ENCODE results near the gene RRP7A. TPM values are rescaled to one million over a fixed set of nuclear protein-coding genes. Genes with fewer than 3 reads are reported as not detected.
"Not testable (repeated sequence)": the region's sequence is repeated elsewhere in the genome, so short reads cannot be mapped to it uniquely, and the experiment has no call there.

The RRP7A gene
- polyA plus RNA-seq, 12 donors, result 13.3 to 33.3 (median 22.8) TPM; not detected in 1

GRCh38 chr22:42508327-42508974, 11.1 kb downstream of the RRP7A start:
- DNase-seq, result not testable (repeated sequence)

GRCh38 chr22:42500836-42501179, 18.8 kb downstream of the RRP7A start:
- no peak for DNase-seq

- peak; percentile 32 for DNase-seq
Observed at GRCh38 chr22:42500161-42500835, 19.3 kb downstream of the RRP7A start.

- not testable (repeated sequence) for DNase-seq
Observed at GRCh38 chr22:42499773-42500160, 19.8 kb downstream of the RRP7A start.

GRCh38 chr22:42495533-42496141, 24.0 kb downstream of the RRP7A start:
- DNase-seq, result not testable (repeated sequence)

GRCh38 chr22:42493393-42493792, 26.2 kb downstream of the RRP7A start:
- no peak for DNase-seq

GRCh38 chr22:42492323-42492690, 27.3 kb downstream of the RRP7A start:
- DNase-seq, result no peak

- DNase-seq, result no peak
Observed at GRCh38 chr22:42490243-42490832, 29.3 kb downstream of the RRP7A start.

GRCh38 chr22:42489000-42489399, 30.6 kb downstream of the RRP7A start:
- DNase-seq, result no peak

- DNase-seq, result no peak
Observed at GRCh38 chr22:42484506-42484905, 35.1 kb downstream of the RRP7A start.

- DNase-seq, result not testable (repeated sequence)
Observed at GRCh38 chr22:42483610-42484223, 35.9 kb downstream of the RRP7A start.

GRCh38 chr22:42475122-42475521, 44.5 kb downstream of the RRP7A start:
- DNase-seq, result no peak

GRCh38 chr22:42473484-42474193, 46.0 kb downstream of the RRP7A start:
- DNase-seq, result peak; percentile 17

GRCh38 chr22:42472671-42473070, 46.9 kb downstream of the RRP7A start:
- DNase-seq, result no peak

GRCh38 chr22:42471441-42471840, 48.2 kb downstream of the RRP7A start:
- DNase-seq, result no peak

GRCh38 chr22:42470366-42471082, 49.1 kb downstream of the RRP7A start:
- DNase-seq, result no peak

GRCh38 chr22:42468841-42469240, 50.8 kb downstream of the RRP7A start:
- no peak for DNase-seq

- DNase-seq, result no peak
Observed at GRCh38 chr22:42462016-42462415, 57.6 kb downstream of the RRP7A start.

- no peak for DNase-seq
Observed at GRCh38 chr22:42461511-42461910, 58.1 kb downstream of the RRP7A start.
